Mesenchymal stem cell (in vitro differentiated cells and primary cell): ENCODE results near the gene PIGO.

Source experiments
- DNase-seq: peaks from one replicate; pipeline ENCODE4 v3.0.0-alpha.2; 2013
- H2AFZ ChIP-seq: one replicate; pipeline ENCODE4 v1.6.1; 2013; ENCODE audit warnings: low read depth, mild to moderate bottlenecking, control low read depth, inconsistent platforms, low read length, moderate library complexity
- H2AK5ac ChIP-seq: 2 replicates; pipeline ENCODE4 v1.6.1; 2013; ENCODE audit warnings: low read length, moderate library complexity, mild to moderate bottlenecking, inconsistent platforms; ENCODE audit not compliant: severe bottlenecking
- H2BK120ac ChIP-seq: one replicate; pipeline ENCODE4 v1.6.1; 2013; ENCODE audit warnings: low read depth, mild to moderate bottlenecking, inconsistent platforms, low read length, moderate library complexity
- H2BK12ac ChIP-seq, 2 experiments: one replicate each; pipeline ENCODE4 v1.6.1; 2013; ENCODE audit warnings: inconsistent platforms in 2 of 2, low read length in 2 of 2, mild to moderate bottlenecking in 2 of 2, moderate library complexity in 2 of 2, control low read depth in 1 of 2
- H2BK15ac ChIP-seq: one replicate; pipeline ENCODE4 v1.6.1; 2013; ENCODE audit warnings: mild to moderate bottlenecking, low read depth, inconsistent platforms; ENCODE audit not compliant: poor library complexity, severe bottlenecking
- H2BK5ac ChIP-seq: 2 replicates; pipeline ENCODE4 v1.6.1; 2013; ENCODE audit warnings: low read depth, mild to moderate bottlenecking, low read length, control low read depth, inconsistent platforms; ENCODE audit not compliant: poor library complexity, severe bottlenecking
- H3K14ac ChIP-seq, 2 experiments: one replicate each; pipeline ENCODE4 v1.6.1; 2013; ENCODE audit warnings: inconsistent platforms in 2 of 2, low read length in 2 of 2, control low read depth in 1 of 2, mild to moderate bottlenecking in 1 of 2, moderate library complexity in 1 of 2
- H3K18ac ChIP-seq, 2 experiments: one replicate each; pipeline ENCODE4 v1.6.1; 2013; ENCODE audit warnings: inconsistent platforms in 2 of 2, low read length in 2 of 2, control low read depth in 1 of 2, low read depth in 1 of 2, mild to moderate bottlenecking in 1 of 2
- H3K23ac ChIP-seq, 2 experiments: one replicate each; pipeline ENCODE4 v1.6.1; 2013; ENCODE audit warnings: inconsistent platforms in 2 of 2, low read length in 2 of 2, mild to moderate bottlenecking in 2 of 2, moderate library complexity in 2 of 2, control low read depth in 1 of 2
- H3K27ac ChIP-seq: 2 replicates; pipeline ENCODE4 v1.5.1; 2013; ENCODE audit warnings: mild to moderate bottlenecking, moderate library complexity, low read length, control low read depth, inconsistent platforms; ENCODE audit not compliant: poor library complexity, severe bottlenecking
- H3K27me3 ChIP-seq, 2 experiments: 2 replicates each; pipeline versions ENCODE4 v1.6.1 to v1.7.0; 2013; ENCODE audit warnings: low read length in 2 of 2, mild to moderate bottlenecking in 2 of 2, moderate library complexity in 2 of 2, control low read depth in 1 of 2, inconsistent platforms in 1 of 2; ENCODE audit not compliant: control insufficient read depth in 1 of 2, insufficient read depth in 1 of 2
- H3K36me3 ChIP-seq, 2 experiments: 2 replicates each; pipeline versions ENCODE4 v1.6.1 to v1.7.0; 2013; ENCODE audit warnings: low read length in 2 of 2, control low read depth in 1 of 2, inconsistent platforms in 1 of 2, low read depth in 1 of 2, mild to moderate bottlenecking in 1 of 2; ENCODE audit not compliant: insufficient read depth in 2 of 2, control insufficient read depth in 1 of 2
- H3K4ac ChIP-seq, 2 experiments: one replicate each; pipeline ENCODE4 v1.6.1; 2013; ENCODE audit warnings: inconsistent platforms in 2 of 2, low read length in 2 of 2, mild to moderate bottlenecking in 2 of 2, moderate library complexity in 2 of 2, control low read depth in 1 of 2, low read depth in 1 of 2
- H3K4me1 ChIP-seq: 2 replicates; pipeline ENCODE4 v1.6.1; 2013; ENCODE audit warnings: low read depth, low read length, control low read depth; ENCODE audit not compliant: control insufficient read depth, insufficient read depth
- H3K4me2 ChIP-seq: 2 replicates; pipeline ENCODE4 v1.6.1; 2013; ENCODE audit warnings: low read length, mild to moderate bottlenecking, inconsistent platforms; ENCODE audit not compliant: poor library complexity, severe bottlenecking
- H3K4me3 ChIP-seq, 2 experiments: 2 replicates each; pipeline versions ENCODE4 v1.5.1 to v1.7.0; 2013; ENCODE audit warnings: low read length in 2 of 2, mild to moderate bottlenecking in 2 of 2, control low read depth in 1 of 2, low read depth in 1 of 2; ENCODE audit not compliant: insufficient read depth in 1 of 2
- H3K79me1 ChIP-seq: replicated peaks from 2 replicates; pipeline ENCODE4 v1.6.1; 2013; ENCODE audit warnings: mild to moderate bottlenecking, control low read depth, low read length, inconsistent platforms; ENCODE audit not compliant: poor library complexity, severe bottlenecking
- H3K9ac ChIP-seq: 2 replicates; pipeline ENCODE4 v1.7.0; 2013; ENCODE audit warnings: mild to moderate bottlenecking, low read length, moderate library complexity
- H3K9me3 ChIP-seq: 2 replicates; pipeline ENCODE4 v1.7.0; 2013; ENCODE audit warnings: mild to moderate bottlenecking, low read length; ENCODE audit not compliant: control insufficient read depth
- H4K8ac ChIP-seq: one replicate; pipeline ENCODE4 v1.6.1; 2013; ENCODE audit warnings: inconsistent platforms, mild to moderate bottlenecking, low read length, moderate library complexity
- H4K91ac ChIP-seq: one replicate; pipeline ENCODE4 v1.6.1; 2013; ENCODE audit warnings: mild to moderate bottlenecking, low read length, inconsistent platforms
- WGBS: methylation state at CpG from one replicate; pipeline ENCODE4 v1.1.7; 2013; ENCODE audit warnings: mixed read lengths; 5-methylcytosine and 5-hydroxymethylcytosine counted together

The PIGO gene

GRCh38 chr9:35108946-35109575 lies 12.7 kb upstream of the PIGO start:
- Histone ChIP-seq H2BK15ac (no peak overlapping the region), H3K9ac (peak overlapping the region; percentile 97), H3K9me3 (no peaks in the 10 kb centered on the region), H3K23ac (no peak overlapping the region), H3K36me3 (peaks cover 52 to 55% of the 10 kb centered on the region in 2 experiments), H3K27ac (no peak overlapping the region), H3K27me3 (no peaks in the 10 kb centered on the region), H3K4me3 (peak overlapping the region in 1 of 2 experiments; percentile 97), H2BK5ac (no peak overlapping the region), H3K4ac (no peak overlapping the region), H4K8ac (no peak overlapping the region), H3K4me2 (no peak overlapping the region), H2BK12ac (no peak overlapping the region), H2AK5ac (no peak overlapping the region), H3K4me1 (peaks cover 28% of the 10 kb centered on the region), H3K18ac (no peak overlapping the region), H4K91ac (no peak overlapping the region), H3K14ac (no peak overlapping the region), H2AFZ (no peak overlapping the region), H2BK120ac (no peak overlapping the region), H3K79me1 (peaks cover 48% of the 10 kb centered on the region)
- 71% methylated on average over 5 of the region's 8 CpGs for WGBS
- DNase-seq: no peak

DNA sequence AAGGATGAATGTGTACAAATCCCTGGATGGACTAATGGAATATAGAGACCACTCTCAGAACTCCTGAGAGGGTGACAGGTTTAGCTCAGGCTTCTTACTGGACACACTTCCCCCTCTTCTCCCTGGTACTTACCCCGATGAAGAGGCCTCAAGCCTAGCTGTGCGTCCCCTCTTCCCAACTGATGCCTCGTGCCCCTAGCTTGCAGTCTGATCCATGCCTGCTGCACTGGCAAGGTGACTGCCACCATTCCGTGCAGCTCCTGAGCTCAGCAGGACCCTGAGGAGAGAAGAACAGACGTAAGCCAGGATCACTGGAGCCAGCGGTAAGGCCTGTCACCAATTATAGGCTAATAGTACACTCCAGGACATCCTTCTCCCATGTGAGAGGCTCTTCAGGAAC lies 12.1 kb upstream of the PIGO start:
- Histone ChIP-seq H3K79me1 (peaks cover 49% of the 10 kb centered on the region), H2BK5ac (no peak overlapping the region), H3K4ac (no peak overlapping the region), H4K91ac (no peak overlapping the region), H3K18ac (no peak overlapping the region), H3K27ac (no peak overlapping the region), H3K9me3 (no peaks in the 10 kb centered on the region), H2BK12ac (no peak overlapping the region), H3K9ac (peak overlapping the region; percentile 97), H3K27me3 (no peaks in the 10 kb centered on the region), H3K23ac (no peak overlapping the region), H3K14ac (no peak overlapping the region), H2BK15ac (no peak overlapping the region), H3K36me3 (peaks cover 52 to 61% of the 10 kb centered on the region in 2 experiments), H2BK120ac (no peak overlapping the region), H3K4me1 (peaks cover 32% of the 10 kb centered on the region), H3K4me2 (no peak overlapping the region), H3K4me3 (no peak overlapping the region), H4K8ac (no peak overlapping the region), H2AK5ac (no peak overlapping the region), H2AFZ (no peak overlapping the region)
- no peak for DNase-seq
- 98% methylated on average over 5 of the region's 6 CpGs for WGBS

DNA sequence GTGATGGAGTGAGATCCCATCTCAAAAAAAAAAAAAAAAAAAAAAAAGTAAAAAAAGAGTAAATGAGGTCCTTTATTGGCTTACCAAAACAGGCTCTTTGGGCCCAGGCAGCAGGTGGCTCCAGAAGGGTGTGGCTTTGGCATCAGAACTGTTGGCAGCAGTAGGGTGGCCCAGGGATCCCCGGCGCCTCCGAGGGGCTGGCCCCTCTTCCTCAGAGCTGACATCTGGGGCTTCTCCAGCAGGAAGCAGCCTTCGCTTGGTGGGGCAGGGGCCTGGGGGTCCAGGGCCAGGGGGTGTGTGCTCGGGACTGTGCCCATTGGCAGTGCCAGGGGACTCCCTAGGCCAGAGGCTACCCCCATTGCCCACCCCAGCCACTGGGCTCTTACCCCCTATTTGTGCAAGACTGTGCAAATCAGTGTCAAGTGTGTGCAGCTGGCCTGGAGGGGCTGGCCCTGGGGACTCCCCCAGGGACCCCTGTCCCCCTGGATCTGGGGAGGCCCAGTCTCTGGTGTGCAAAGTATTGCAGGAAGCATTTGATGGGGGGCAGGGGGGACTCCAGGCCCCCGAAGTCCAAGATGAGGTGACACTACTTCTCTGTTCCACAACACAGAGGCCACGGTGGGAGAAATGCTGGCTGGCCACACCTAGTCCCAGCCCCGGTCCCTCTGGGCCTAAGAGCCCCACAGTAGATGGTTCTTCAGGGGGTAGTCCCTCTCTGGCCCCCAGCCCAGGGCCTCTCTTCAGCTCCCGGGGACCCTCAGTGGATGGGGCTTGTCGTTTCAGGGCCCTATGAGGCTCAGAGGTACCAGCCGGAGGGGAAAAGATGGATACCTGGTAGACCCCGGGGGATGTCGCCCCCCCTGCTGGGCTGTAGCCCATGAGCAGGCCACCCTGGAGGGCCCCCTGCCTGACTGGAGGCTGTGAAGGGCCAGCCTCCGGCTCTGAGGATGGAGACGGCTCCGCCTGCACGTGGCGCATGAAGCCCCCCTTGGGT lies 11.2 kb upstream of the PIGO start:
- WGBS: 90% methylated on average over 18 of the region's 18 CpGs
- H2BK5ac ChIP-seq: no peak overlapping the region
- no peak overlapping the region for H4K91ac ChIP-seq
- no peak overlapping the region for H3K27ac ChIP-seq
- no peak overlapping the region for H2BK120ac ChIP-seq
- H3K9ac ChIP-seq: no peak overlapping the region
- H2AK5ac ChIP-seq: no peak overlapping the region
- no peak overlapping the region for H3K4me3 ChIP-seq
- H3K23ac ChIP-seq: no peak overlapping the region
- H3K9me3 ChIP-seq: no peaks in the 10 kb centered on the region
- peaks cover 33% of the 10 kb centered on the region for H3K4me1 ChIP-seq
- no peak for DNase-seq
- H3K4me2 ChIP-seq: no peak overlapping the region
- no peak overlapping the region for H4K8ac ChIP-seq
- no peak overlapping the region for H3K18ac ChIP-seq
- no peak overlapping the region for H2AFZ ChIP-seq
- no peak overlapping the region for H3K4ac ChIP-seq
- no peak overlapping the region for H2BK15ac ChIP-seq
- H2BK12ac ChIP-seq: no peak overlapping the region
- H3K14ac ChIP-seq: no peak overlapping the region
- no peaks in the 10 kb centered on the region for H3K27me3 ChIP-seq
- peaks cover 49% of the 10 kb centered on the region for H3K79me1 ChIP-seq
- peaks cover 52 to 61% of the 10 kb centered on the region in 2 experiments for H3K36me3 ChIP-seq

DNA sequence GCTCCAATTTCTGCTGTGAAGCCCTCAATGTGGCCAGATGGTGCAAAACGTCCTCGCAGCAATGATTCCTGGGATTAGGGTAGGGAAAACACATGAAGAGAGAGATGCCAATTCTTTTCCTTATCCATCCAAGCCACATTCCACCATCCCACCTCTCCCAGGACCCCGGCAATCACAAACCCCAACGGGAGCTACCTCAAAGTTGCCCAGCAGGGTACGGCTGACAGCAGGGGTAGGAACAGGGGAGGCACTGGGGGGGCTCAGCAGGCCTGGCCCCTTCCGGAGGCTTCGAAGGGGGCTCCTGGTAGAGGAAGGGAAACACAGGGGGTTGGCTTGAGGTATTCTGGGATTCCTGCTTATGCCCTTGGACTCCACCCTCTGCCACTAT lies 9.9 kb upstream of the PIGO start:
- H4K8ac ChIP-seq: no peak overlapping the region
- 91% methylated on average over 4 of the region's 7 CpGs for WGBS
- no peak overlapping the region for H3K9ac ChIP-seq
- H3K27ac ChIP-seq: no peak overlapping the region
- H2BK15ac ChIP-seq: no peak overlapping the region
- no peak overlapping the region for H2BK12ac ChIP-seq
- H3K36me3 ChIP-seq: peaks cover 56 to 67% of the 10 kb centered on the region in 2 experiments
- H2AFZ ChIP-seq: no peak overlapping the region
- no peak overlapping the region for H3K4me3 ChIP-seq
- H3K79me1 ChIP-seq: peaks cover 49% of the 10 kb centered on the region
- no peak for DNase-seq
- H3K14ac ChIP-seq: no peak overlapping the region
- no peak overlapping the region for H3K4me2 ChIP-seq
- H2BK120ac ChIP-seq: no peak overlapping the region
- H2AK5ac ChIP-seq: no peak overlapping the region
- H2BK5ac ChIP-seq: no peak overlapping the region
- no peak overlapping the region for H3K23ac ChIP-seq
- H3K4me1 ChIP-seq: peaks cover 32% of the 10 kb centered on the region
- H3K27me3 ChIP-seq: no peaks in the 10 kb centered on the region
- no peak overlapping the region for H4K91ac ChIP-seq
- H3K18ac ChIP-seq: no peak overlapping the region
- no peak overlapping the region for H3K4ac ChIP-seq
- H3K9me3 ChIP-seq: no peaks in the 10 kb centered on the region
